Liver (tissue), 9 donors: ENCODE measurements around the gene GPC1. TPM values are rescaled to one million over a fixed set of nuclear protein-coding genes. Genes with fewer than 3 reads are reported as not detected.

Experiments
- DNase-seq: peaks from one replicate; pipeline ENCODE4 v3.0.0-alpha.2; 2017; ENCODE audit warnings: low spot score
- H3K27ac ChIP-seq, 2 donors: one replicate each; pipeline ENCODE4 v1.7.0; 2013; ENCODE audit warnings: inconsistent platforms in 2 of 2, low read length in 2 of 2, control low read depth in 1 of 2, low read depth in 1 of 2, mild to moderate bottlenecking in 1 of 2
- H3K27me3 ChIP-seq, 4 donors: one replicate each; pipeline versions ENCODE4 v1.6.1 to v1.7.0; 2013; ENCODE audit warnings: low read length in 3 of 4, inconsistent platforms in 1 of 4, mild to moderate bottlenecking in 1 of 4, moderate library complexity in 1 of 4; ENCODE audit not compliant: control insufficient read depth in 4 of 4, insufficient read depth in 4 of 4
- H3K36me3 ChIP-seq, 4 donors: one replicate each; pipeline versions ENCODE4 v1.6.1 to v1.7.0; 2013; ENCODE audit warnings: low read length in 3 of 4, mild to moderate bottlenecking in 3 of 4, low read depth in 1 of 4, moderate library complexity in 1 of 4; ENCODE audit not compliant: control insufficient read depth in 4 of 4, insufficient read depth in 3 of 4
- H3K4me1 ChIP-seq, 4 donors: one replicate each; pipeline versions ENCODE4 v1.6.1 to v1.7.0; 2013; ENCODE audit warnings: low read length in 3 of 4, mild to moderate bottlenecking in 3 of 4, moderate library complexity in 1 of 4; ENCODE audit not compliant: control insufficient read depth in 4 of 4, insufficient read depth in 4 of 4
- H3K4me3 ChIP-seq, 3 donors: one replicate each; pipeline versions ENCODE4 v1.6.1 to v1.7.0; 2013; ENCODE audit warnings: low read length in 3 of 3, control low read depth in 1 of 3, low read depth in 1 of 3, mild to moderate bottlenecking in 1 of 3
- H3K9ac ChIP-seq, 2 donors: one replicate each; pipeline ENCODE4 v1.7.0; 2013; ENCODE audit warnings: low read length in 2 of 2, mild to moderate bottlenecking in 2 of 2, moderate library complexity in 2 of 2, control low read depth in 1 of 2, low read depth in 1 of 2
- H3K9me3 ChIP-seq, 4 donors: one replicate each; pipeline versions ENCODE4 v1.6.1 to v1.7.0; 2013; ENCODE audit warnings: low read length in 3 of 4; ENCODE audit not compliant: control insufficient read depth in 4 of 4
- ATF3 ChIP-seq: IDR thresholded peaks from 2 replicates; pipeline ENCODE4 v1.6.1; 2016; ENCODE audit warnings: antibody characterized with exemption
- CTCF ChIP-seq: fragments of 150-350 bp; IDR thresholded peaks from 2 replicates; pipeline ENCODE4 v1.5.1; 2017; ENCODE audit warnings: improper control_type of control experiment, low read depth, low read length; ENCODE audit not compliant: missing input control
- EGR1 ChIP-seq, 2 donors: IDR thresholded peaks; 2 replicates each; pipeline ENCODE4 v1.6.1; 2016 to 2018; ENCODE audit warnings: antibody characterized with exemption in 2 of 2, low read depth in 2 of 2
- FOXA1 ChIP-seq: IDR thresholded peaks from 2 replicates; pipeline ENCODE4 v1.6.1; 2016; ENCODE audit warnings: antibody characterized with exemption
- FOXA2 ChIP-seq: IDR thresholded peaks from 2 replicates; pipeline ENCODE4 v1.6.1; 2016; ENCODE audit warnings: antibody characterized with exemption
- GABPA ChIP-seq, 2 donors: IDR thresholded peaks in 1 of 2; conservative IDR thresholded peaks in 1 of 2; 2 replicates each; pipeline ENCODE4 v1.6.1; 2016; ENCODE audit warnings: antibody characterized with exemption in 2 of 2, mild to moderate bottlenecking in 1 of 2, moderate library complexity in 1 of 2
- HNF4A ChIP-seq, 2 donors: conservative IDR thresholded peaks; 2 replicates each; pipeline ENCODE4 v1.6.1; 2016; ENCODE audit warnings: antibody characterized with exemption in 2 of 2, mild to moderate bottlenecking in 2 of 2
- JUND ChIP-seq, 2 donors: IDR thresholded peaks; 2 replicates each; pipeline ENCODE4 v1.6.1; 2016; ENCODE audit warnings: antibody characterized with exemption in 2 of 2
- RAD21 ChIP-seq, 2 donors: IDR thresholded peaks; 2 replicates each; pipeline ENCODE4 v1.6.1; 2016; ENCODE audit warnings: antibody characterized with exemption in 2 of 2, mild to moderate bottlenecking in 2 of 2
- REST ChIP-seq: IDR thresholded peaks from 2 replicates; pipeline ENCODE4 v1.6.1; 2016; ENCODE audit warnings: antibody characterized with exemption, mild to moderate bottlenecking
- RXRA ChIP-seq, 2 donors: IDR thresholded peaks; 2 replicates each; pipeline ENCODE4 v1.6.1; 2017 to 2018; ENCODE audit warnings: antibody characterized with exemption in 2 of 2, mild to moderate bottlenecking in 1 of 2
- SP1 ChIP-seq: IDR thresholded peaks from 2 replicates; pipeline ENCODE4 v1.6.1; 2018; ENCODE audit warnings: antibody characterized with exemption, mild to moderate bottlenecking
- TAF1 ChIP-seq: conservative IDR thresholded peaks from 2 replicates; pipeline ENCODE4 v1.6.1; 2016; ENCODE audit warnings: antibody characterized with exemption, mild to moderate bottlenecking
- YY1 ChIP-seq: IDR thresholded peaks from 2 replicates; pipeline ENCODE4 v1.6.1; 2016; ENCODE audit warnings: antibody characterized with exemption, mild to moderate bottlenecking
- ZBTB33 ChIP-seq: IDR thresholded peaks from 2 replicates; pipeline ENCODE4 v1.6.1; 2016; ENCODE audit warnings: antibody characterized with exemption
- WGBS: extraction: QIAGEN DNeasy Blood & Tissue Kit; methylation state at CpG from one replicate; pipeline ENCODE4 v1.1.7; 2013; 5-methylcytosine and 5-hydroxymethylcytosine counted together
- polyA plus RNA-seq, 2 donors: library from polyadenylated mRNA; stranded (reverse) in 1 of 2; unstranded in 1 of 2; fragments of 200-250 nt in 1 of 2; fragments of >200 nt in 1 of 2; fragmentation: Nextera tagmentation in 1 of 2; extraction: Ambion mirVana in 1 of 2; gene quantifications; one replicate each; pipeline versions ENCODE4 v1.2.1 to v1.2.3, GENCODE V29; 2013 to 2015
- total RNA-seq, 2 donors: library from RNA; depleted of rRNA; stranded (reverse); fragments of >200 nt; gene quantifications; one replicate each; pipeline ENCODE4 v1.2.3, GENCODE V29; 2014
- TF ChIP-seq, protein P1 (sequence below): IDR thresholded peaks from 2 replicates; pipeline ENCODE4 v1.6.1; 2016; ENCODE audit warnings: antibody characterized with exemption
- donor health status: healthy.
- donor health status: healthy.
- donor health status: healthy.
- donor health status: healthy.
- donor health status: healthy.

GPC1 gene
- total and polyA plus RNA-seq, 4 donors: 3.2 to 41.0 (median 9.1) TPM

DNA sequence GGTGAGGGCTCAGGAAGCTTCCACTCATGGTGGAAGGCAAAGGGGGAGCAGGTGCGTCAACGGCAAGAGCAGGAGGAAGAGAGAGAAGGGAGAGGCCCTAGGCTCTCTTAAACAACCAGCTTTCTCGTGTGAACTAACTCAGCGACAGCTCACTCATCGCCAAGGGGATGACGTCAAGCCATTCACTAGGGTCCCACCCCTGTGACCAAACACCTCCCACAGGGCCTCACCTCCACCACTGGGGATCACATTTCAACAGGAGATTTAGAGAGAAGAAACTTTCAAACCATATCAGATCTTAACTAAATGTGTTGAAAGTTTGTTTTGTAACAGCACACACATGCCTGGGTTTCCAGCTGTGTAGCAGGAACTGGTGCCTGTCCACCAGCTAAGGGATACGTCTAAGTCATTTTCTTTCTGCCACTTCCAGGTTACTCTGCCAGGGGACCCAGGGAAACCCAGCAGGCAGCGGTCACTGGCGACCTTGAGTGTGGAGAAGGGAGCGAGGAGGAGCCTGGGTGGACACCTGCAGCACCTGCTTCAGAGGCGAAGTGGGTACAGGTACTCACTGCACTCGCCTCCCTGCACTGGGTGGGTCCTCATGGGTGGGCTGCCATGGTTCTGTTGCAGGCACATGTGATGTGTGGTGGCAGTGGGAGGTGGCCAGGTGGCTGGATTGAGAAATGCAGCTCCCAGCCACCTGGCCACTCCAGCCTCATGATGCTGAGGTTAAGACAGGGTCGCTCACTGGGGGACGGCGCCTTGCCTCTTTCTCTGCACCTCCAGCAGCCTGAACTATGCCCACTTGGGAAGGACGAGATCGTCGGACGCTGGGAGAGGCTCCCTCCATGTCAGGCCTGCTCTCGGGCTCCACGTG lies 8.4 kb upstream of the GPC1 start:
- TF ChIP-seq GABPA (IDR thresholded peaks at IDR 0.05 in 1 of 2, conservative IDR thresholded peaks at IDR 0.05 in 1 of 2) (no peak), HNF4A (conservative IDR thresholded peaks at IDR 0.05) (no peak), FOXA2 (no peak), YY1 (no peak), JUND (IDR thresholded peaks at IDR 0.05) (no peak), FOXA1 (no peak)
- Histone ChIP-seq H3K4me3 (no peak overlapping the region), H3K9ac (no peak overlapping the region), H3K27me3 (no peaks in the 10 kb centered on the region), H3K36me3 (no peaks in the 10 kb centered on the region), H3K9me3 (no peaks in the 10 kb centered on the region), H3K27ac (no peak overlapping the region), H3K4me1 (peaks cover 0 to 4% (median 1%) of the 10 kb centered on the region in 4 donors)
- WGBS: 70% methylated on average over 21 of the region's 21 CpGs
- no peak for DNase-seq

DNA sequence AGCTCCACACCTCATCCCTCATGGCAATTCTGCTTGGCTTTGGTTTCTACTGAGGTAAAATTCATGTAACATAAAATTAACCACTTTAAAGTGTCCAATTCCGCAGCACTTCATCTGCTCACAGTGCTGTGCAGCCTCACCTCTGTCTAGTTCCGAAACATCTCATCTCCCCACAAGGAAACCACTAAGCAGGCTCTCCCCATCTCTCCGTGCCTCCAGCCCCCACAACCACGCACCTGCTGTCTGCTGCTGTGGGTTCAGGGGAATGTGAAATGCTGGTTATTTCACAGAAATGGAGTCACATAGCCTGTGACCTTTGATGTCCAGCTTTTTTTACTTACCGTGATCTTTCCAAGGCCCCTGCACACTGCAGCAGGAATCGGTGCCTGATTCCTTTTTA lies 7.7 kb upstream of the GPC1 start:
- H3K9me3 ChIP-seq: no peaks in the 10 kb centered on the region
- no peak overlapping the region for H3K27ac ChIP-seq
- WGBS: 71% methylated on average over 6 of the region's 6 CpGs
- H3K9ac ChIP-seq: no peak overlapping the region
- TF ChIP-seq, protein P1, sequence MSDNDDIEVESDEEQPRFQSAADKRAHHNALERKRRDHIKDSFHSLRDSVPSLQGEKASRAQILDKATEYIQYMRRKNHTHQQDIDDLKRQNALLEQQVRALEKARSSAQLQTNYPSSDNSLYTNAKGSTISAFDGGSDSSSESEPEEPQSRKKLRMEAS: no peak
- TF ChIP-seq YY1 (no peak), CTCF (no peak), ATF3 (no peak), EGR1 (IDR thresholded peaks at IDR 0.05; ENCODE audit: low read depth in 2 of 2) (no peak), RAD21 (IDR thresholded peaks at IDR 0.05) (no peak), SP1 (no peak), TAF1 (no peak), HNF4A (conservative IDR thresholded peaks at IDR 0.05) (no peak), GABPA (IDR thresholded peaks at IDR 0.05 in 1 of 2, conservative IDR thresholded peaks at IDR 0.05 in 1 of 2) (no peak), JUND (IDR thresholded peaks at IDR 0.05) (no peak), RXRA (IDR thresholded peaks at IDR 0.05) (no peak)
- H3K27me3 ChIP-seq: no peaks in the 10 kb centered on the region
- no peaks in the 10 kb centered on the region for H3K36me3 ChIP-seq
- no peak for DNase-seq
- peaks cover 0 to 4% (median 1%) of the 10 kb centered on the region in 4 donors for H3K4me1 ChIP-seq
- no peak overlapping the region for H3K4me3 ChIP-seq

- Histone ChIP-seq H3K9ac (no peak overlapping the region), H3K4me1 (no peaks in the 10 kb centered on the region), H3K36me3 (no peaks in the 10 kb centered on the region), H3K4me3 (no peak overlapping the region), H3K9me3 (no peaks in the 10 kb centered on the region), H3K27me3 (no peaks in the 10 kb centered on the region), H3K27ac (no peak overlapping the region)
- 90% methylated on average over 5 of the region's 5 CpGs for WGBS
- no peak for DNase-seq
- TF ChIP-seq FOXA1 (no peak), FOXA2 (no peak), JUND (IDR thresholded peaks at IDR 0.05) (no peak), HNF4A (conservative IDR thresholded peaks at IDR 0.05) (no peak), YY1 (no peak), REST (no peak), SP1 (no peak), EGR1 (IDR thresholded peaks at IDR 0.05; ENCODE audit: low read depth in 2 of 2) (no peak), RAD21 (IDR thresholded peaks at IDR 0.05) (no peak), ZBTB33 (no peak), ATF3 (no peak), RXRA (IDR thresholded peaks at IDR 0.05) (no peak)
- TF ChIP-seq, protein P1: no peak
These were observed 7.2 kb upstream of the GPC1 start for GRCh38 chr2:240428245-240428644.
